ENCODE measurements around the gene PRKN.

PRKN gene

DNA sequence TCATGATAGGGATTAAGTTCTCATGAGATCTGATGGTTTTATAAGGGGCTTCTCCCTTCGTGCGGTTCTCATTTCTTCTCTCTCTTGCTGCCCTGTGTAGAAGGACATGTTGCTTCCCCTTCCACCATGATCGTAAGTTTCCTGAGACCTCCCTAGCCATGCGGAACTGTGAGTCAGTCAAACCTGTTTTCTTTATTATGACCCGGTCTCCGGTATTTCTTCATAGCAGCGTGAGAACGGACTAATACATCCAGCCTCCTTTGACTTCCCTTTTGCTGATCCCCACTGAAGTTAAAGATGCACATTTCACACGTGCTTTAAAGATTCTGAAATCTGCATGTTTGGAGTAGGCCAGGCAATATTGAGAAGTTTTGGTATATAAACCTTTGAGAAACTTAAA, 543.1 kb downstream of the PRKN start:
- no peak overlapping the region for H3K27ac ChIP-seq (ENCODE audit: low read length)
- H3K4me2 ChIP-seq (ENCODE audit: low read depth, low read length): no peak overlapping the region
- no peaks in the 10 kb centered on the region for H3K36me3 ChIP-seq (replicated peaks; ENCODE audit: insufficient read depth, low read length)
- no peak overlapping the region for H2AFZ ChIP-seq (ENCODE audit: low read length)
- no peaks in the 10 kb centered on the region for H4K20me1 ChIP-seq (ENCODE audit: insufficient read depth, low read length)
- no peaks in the 10 kb centered on the region for H3F3A ChIP-seq (ENCODE audit: insufficient read depth, low read length)
- no peaks in the 10 kb centered on the region for H3K9me2 ChIP-seq (replicated peaks; ENCODE audit: insufficient read depth, low read length)
- no peaks in the 10 kb centered on the region for H3K79me2 ChIP-seq (ENCODE audit: low read length)
- H3K9me3 ChIP-seq (replicated peaks; ENCODE audit: insufficient read depth, low read length): no peaks in the 10 kb centered on the region
- no peak for DNase-seq
- no peak for TF ChIP-seq EZH2 (optimal IDR thresholded peaks at IDR 0.05; ENCODE audit: low read depth, low read length)
- no peak for TF ChIP-seq EZH2phosphoT487 (IDR thresholded peaks at IDR 0.05; ENCODE audit: low read length)
- TF ChIP-seq, protein P1, sequence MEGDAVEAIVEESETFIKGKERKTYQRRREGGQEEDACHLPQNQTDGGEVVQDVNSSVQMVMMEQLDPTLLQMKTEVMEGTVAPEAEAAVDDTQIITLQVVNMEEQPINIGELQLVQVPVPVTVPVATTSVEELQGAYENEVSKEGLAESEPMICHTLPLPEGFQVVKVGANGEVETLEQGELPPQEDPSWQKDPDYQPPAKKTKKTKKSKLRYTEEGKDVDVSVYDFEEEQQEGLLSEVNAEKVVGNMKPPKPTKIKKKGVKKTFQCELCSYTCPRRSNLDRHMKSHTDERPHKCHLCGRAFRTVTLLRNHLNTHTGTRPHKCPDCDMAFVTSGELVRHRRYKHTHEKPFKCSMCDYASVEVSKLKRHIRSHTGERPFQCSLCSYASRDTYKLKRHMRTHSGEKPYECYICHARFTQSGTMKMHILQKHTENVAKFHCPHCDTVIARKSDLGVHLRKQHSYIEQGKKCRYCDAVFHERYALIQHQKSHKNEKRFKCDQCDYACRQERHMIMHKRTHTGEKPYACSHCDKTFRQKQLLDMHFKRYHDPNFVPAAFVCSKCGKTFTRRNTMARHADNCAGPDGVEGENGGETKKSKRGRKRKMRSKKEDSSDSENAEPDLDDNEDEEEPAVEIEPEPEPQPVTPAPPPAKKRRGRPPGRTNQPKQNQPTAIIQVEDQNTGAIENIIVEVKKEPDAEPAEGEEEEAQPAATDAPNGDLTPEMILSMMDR (IDR thresholded peaks at IDR 0.05; ENCODE audit: low read length): no peak
- H3K27me3 ChIP-seq (replicated peaks; ENCODE audit: insufficient read depth, low read length): no peaks in the 10 kb centered on the region
- H3K4me1 ChIP-seq (ENCODE audit: low read length): 0 out of 2 replicates have a peak, but pooled peaks cover 4% of the 10 kb centered on the region
- H3K4me3 ChIP-seq (ENCODE audit: low read length): no peak overlapping the region
- no peak overlapping the region for H3K9ac ChIP-seq (ENCODE audit: low read length)

DNA sequence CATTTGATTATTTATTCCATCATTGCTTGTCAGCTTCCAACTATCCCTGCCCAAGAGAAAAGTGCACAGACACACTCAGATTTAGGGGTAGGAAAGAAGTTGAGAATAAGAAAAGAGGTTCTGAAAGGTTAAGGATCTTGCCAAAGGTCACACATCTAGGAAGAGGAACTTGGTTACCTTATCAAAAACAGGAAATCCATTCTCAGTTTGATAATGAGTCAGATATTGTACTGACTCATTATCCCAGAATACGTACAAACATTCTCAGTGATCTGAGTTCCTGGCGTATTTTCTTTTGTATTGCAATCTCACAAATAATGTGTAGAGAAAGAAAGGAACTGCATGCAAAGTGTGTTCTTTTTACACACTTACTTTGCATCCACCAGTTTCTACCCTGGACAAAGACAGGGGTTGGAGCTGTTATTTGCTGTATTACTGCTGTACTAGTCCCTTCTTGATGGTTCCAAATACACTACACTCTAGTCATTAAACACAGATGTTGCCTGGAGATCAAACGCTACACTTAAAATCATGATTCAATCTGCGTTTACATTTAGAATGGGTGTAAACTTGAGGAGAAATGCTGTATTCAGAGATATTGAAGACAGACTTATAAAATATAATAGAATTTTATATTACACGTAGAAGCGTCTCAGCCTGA, 545.7 kb downstream of the PRKN start:
- no peaks in the 10 kb centered on the region for H3K36me3 ChIP-seq (replicated peaks; ENCODE audit: insufficient read depth, low read length)
- no peak overlapping the region for H3K4me3 ChIP-seq (ENCODE audit: low read length)
- no peaks in the 10 kb centered on the region for H4K20me1 ChIP-seq (ENCODE audit: insufficient read depth, low read length)
- H2AFZ ChIP-seq (ENCODE audit: low read length): no peak overlapping the region
- H3K27ac ChIP-seq (ENCODE audit: low read length): no peak overlapping the region
- H3K79me2 ChIP-seq (ENCODE audit: low read length): no peaks in the 10 kb centered on the region
- DNase-seq: no peak
- H3K9ac ChIP-seq (ENCODE audit: low read length): no peak overlapping the region
- no peaks in the 10 kb centered on the region for H3K9me2 ChIP-seq (replicated peaks; ENCODE audit: insufficient read depth, low read length)
- no peaks in the 10 kb centered on the region for H3K9me3 ChIP-seq (replicated peaks; ENCODE audit: insufficient read depth, low read length)
- H3K4me2 ChIP-seq (ENCODE audit: low read depth, low read length): no peak overlapping the region
- no peaks in the 10 kb centered on the region for H3F3A ChIP-seq (ENCODE audit: insufficient read depth, low read length)
- 0 out of 2 replicates have a peak, but pooled peaks cover 4% of the 10 kb centered on the region for H3K4me1 ChIP-seq (ENCODE audit: low read length)
- H3K27me3 ChIP-seq (replicated peaks; ENCODE audit: insufficient read depth, low read length): no peaks in the 10 kb centered on the region
- TF ChIP-seq, protein P1 (IDR thresholded peaks at IDR 0.05; ENCODE audit: low read length): no peak
- TF ChIP-seq EZH2phosphoT487 (IDR thresholded peaks at IDR 0.05; ENCODE audit: low read length) (no peak), EZH2 (optimal IDR thresholded peaks at IDR 0.05; ENCODE audit: low read depth, low read length) (no peak)

DNA sequence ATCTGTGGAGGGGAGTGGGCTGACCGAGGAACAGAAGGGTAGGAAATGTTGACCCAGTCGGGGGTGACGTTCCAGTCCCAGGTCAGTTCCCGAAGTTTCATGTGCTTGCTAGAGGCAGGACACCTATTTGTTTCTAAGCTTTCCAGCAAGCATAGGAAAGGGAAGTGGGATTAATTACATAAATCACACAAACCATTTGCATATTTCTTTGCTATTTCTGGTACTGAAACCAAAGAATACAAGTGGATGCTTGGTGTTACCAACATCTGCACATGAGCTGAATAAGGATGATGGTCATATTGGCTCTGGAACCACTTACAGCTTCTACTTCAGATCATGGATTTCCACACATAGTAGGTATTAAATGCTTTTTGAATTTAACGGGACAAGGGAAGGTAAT, 546.5 kb downstream of the PRKN start:
- TF ChIP-seq EZH2phosphoT487 (IDR thresholded peaks at IDR 0.05; ENCODE audit: low read length) (no peak), EZH2 (optimal IDR thresholded peaks at IDR 0.05; ENCODE audit: low read depth, low read length) (no peak)
- TF ChIP-seq, protein P1 (IDR thresholded peaks at IDR 0.05; ENCODE audit: low read length): no peak
- Histone ChIP-seq H3K36me3 (replicated peaks; ENCODE audit: insufficient read depth, low read length) (no peaks in the 10 kb centered on the region), H3K4me1 (ENCODE audit: low read length) (0 out of 2 replicates have a peak, but pooled peaks cover 4% of the 10 kb centered on the region), H3K4me2 (ENCODE audit: low read depth, low read length) (no peak overlapping the region), H2AFZ (ENCODE audit: low read length) (no peak overlapping the region), H3K9me2 (replicated peaks; ENCODE audit: insufficient read depth, low read length) (no peaks in the 10 kb centered on the region), H4K20me1 (ENCODE audit: insufficient read depth, low read length) (no peaks in the 10 kb centered on the region), H3K9me3 (replicated peaks; ENCODE audit: insufficient read depth, low read length) (no peaks in the 10 kb centered on the region), H3K4me3 (ENCODE audit: low read length) (no peak overlapping the region), H3F3A (ENCODE audit: insufficient read depth, low read length) (no peaks in the 10 kb centered on the region), H3K27ac (ENCODE audit: low read length) (no peak overlapping the region), H3K27me3 (replicated peaks; ENCODE audit: insufficient read depth, low read length) (no peaks in the 10 kb centered on the region), H3K79me2 (ENCODE audit: low read length) (no peaks in the 10 kb centered on the region), H3K9ac (ENCODE audit: low read length) (no peak overlapping the region)
- DNase-seq: no peak
